ENCODE results near the gene PLEK. TPM values are rescaled to one million over a fixed set of nuclear protein-coding genes. Genes with fewer than 3 reads are reported as not detected.

The PLEK gene
- total RNA-seq, 1 experiment from 2014 or later, result 0.13 TPM

DNA sequence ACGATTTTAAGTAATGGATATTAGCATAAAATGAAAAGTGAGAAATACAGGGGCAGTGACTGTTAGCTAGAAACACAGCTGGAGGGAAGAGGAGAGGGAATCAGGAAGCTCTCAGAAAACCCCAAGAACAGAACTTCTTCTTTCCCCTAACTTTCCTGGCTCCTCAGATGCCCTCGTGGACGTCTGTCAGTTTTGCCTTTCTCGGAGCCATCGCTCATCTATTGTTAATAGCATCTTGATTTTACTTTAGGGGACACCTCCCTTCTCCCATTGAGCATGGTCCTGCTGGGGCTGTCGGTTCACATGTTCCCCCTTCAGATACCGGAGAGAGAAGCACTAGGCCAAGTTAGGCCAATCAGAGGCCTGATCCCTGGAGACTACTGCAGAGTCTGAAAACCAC is 2.3 kb upstream of the PLEK start:
- Histone ChIP-seq H3K36me3 (ENCODE audit: control insufficient read depth, insufficient read depth, low read length) (no peaks in the 10 kb centered on the region), H3K4me1 (ENCODE audit: control insufficient read depth, insufficient read depth, low read length) (no peaks in the 10 kb centered on the region), H3K27me3 (ENCODE audit: control insufficient read depth, insufficient read depth, low read length) (no peaks in the 10 kb centered on the region; the same call in 1 of the 2 replicates), H3K9me3 (ENCODE audit: control insufficient read depth, insufficient read depth, low read depth, low read length) (no peaks in the 10 kb centered on the region), H3K27ac (ENCODE audit: low read length) (no peak overlapping the region), H3K4me3 (ENCODE audit: low read depth in 2 of 2, low read length in 2 of 2) (no peak overlapping the region)
- CTCF ChIA-PET, result no interaction called here
- TF ChIP-seq, protein P1, sequence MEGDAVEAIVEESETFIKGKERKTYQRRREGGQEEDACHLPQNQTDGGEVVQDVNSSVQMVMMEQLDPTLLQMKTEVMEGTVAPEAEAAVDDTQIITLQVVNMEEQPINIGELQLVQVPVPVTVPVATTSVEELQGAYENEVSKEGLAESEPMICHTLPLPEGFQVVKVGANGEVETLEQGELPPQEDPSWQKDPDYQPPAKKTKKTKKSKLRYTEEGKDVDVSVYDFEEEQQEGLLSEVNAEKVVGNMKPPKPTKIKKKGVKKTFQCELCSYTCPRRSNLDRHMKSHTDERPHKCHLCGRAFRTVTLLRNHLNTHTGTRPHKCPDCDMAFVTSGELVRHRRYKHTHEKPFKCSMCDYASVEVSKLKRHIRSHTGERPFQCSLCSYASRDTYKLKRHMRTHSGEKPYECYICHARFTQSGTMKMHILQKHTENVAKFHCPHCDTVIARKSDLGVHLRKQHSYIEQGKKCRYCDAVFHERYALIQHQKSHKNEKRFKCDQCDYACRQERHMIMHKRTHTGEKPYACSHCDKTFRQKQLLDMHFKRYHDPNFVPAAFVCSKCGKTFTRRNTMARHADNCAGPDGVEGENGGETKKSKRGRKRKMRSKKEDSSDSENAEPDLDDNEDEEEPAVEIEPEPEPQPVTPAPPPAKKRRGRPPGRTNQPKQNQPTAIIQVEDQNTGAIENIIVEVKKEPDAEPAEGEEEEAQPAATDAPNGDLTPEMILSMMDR (IDR thresholded peaks at IDR 0.05), result no peak
- TF ChIP-seq POLR2AphosphoS5 (IDR thresholded peaks at IDR 0.05; ENCODE audit: low read depth, low read length) (no peak), SIN3A (IDR thresholded peaks at IDR 0.05; ENCODE audit: borderline replicate concordance, insufficient read depth, low read depth, low read length) (no peak), TCF7L2 (IDR thresholded peaks at IDR 0.05; ENCODE audit: low read depth, low read length) (no peak)
- DNase-seq (ENCODE audit: low read depth, low spot score) (no peak), ATAC-seq (no peak)
- POLR2A ChIA-PET, result no interaction called here
- intact Hi-C loops (cut with micrococcal nuclease; ENCODE audit: unreplicated experiment) (loop anchor here (2.0 kb wide), 1 partner anchor 76 kb away; no protein-coding TSS in a partner anchor), in situ Hi-C loops (cut with HindIII; ENCODE audit: low pct_unique_long_range_greater_than_20kb, low sequenced_read_pairs) (no loop called here)
- BruUV-seq (replicated peaks), result no TSS peak

DNA sequence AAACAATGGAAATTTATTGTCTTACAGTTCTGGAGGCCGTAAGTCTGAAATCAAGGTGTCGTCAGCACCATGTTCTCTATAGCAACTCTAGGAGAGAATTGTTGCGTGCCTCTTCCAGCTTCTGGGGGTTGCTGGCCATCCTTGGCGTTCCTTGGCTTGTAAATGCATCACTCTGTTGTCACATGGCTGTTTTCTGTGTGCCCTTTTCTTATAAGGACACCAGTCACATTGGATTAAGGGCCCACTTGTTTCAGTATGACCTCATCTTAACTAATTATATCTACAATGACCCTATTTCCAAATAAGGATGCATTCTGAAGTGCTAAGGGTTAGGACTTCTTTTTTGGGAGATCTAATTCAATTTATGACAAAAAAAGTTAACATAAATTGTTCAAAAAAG is 1.4 kb upstream of the PLEK start:
- H3K4me3 ChIP-seq (ENCODE audit: low read depth in 2 of 2, low read length in 2 of 2), result no peak overlapping the region
- ChIA-PET POLR2A (no interaction called here), CTCF (no interaction called here)
- no peak overlapping the region for H3K27ac ChIP-seq (ENCODE audit: low read length)
- TF ChIP-seq SIN3A (IDR thresholded peaks at IDR 0.05; ENCODE audit: borderline replicate concordance, insufficient read depth, low read depth, low read length) (no peak), POLR2AphosphoS5 (IDR thresholded peaks at IDR 0.05; ENCODE audit: low read depth, low read length) (no peak), TCF7L2 (IDR thresholded peaks at IDR 0.05; ENCODE audit: low read depth, low read length) (no peak)
- TF ChIP-seq, protein P2, sequence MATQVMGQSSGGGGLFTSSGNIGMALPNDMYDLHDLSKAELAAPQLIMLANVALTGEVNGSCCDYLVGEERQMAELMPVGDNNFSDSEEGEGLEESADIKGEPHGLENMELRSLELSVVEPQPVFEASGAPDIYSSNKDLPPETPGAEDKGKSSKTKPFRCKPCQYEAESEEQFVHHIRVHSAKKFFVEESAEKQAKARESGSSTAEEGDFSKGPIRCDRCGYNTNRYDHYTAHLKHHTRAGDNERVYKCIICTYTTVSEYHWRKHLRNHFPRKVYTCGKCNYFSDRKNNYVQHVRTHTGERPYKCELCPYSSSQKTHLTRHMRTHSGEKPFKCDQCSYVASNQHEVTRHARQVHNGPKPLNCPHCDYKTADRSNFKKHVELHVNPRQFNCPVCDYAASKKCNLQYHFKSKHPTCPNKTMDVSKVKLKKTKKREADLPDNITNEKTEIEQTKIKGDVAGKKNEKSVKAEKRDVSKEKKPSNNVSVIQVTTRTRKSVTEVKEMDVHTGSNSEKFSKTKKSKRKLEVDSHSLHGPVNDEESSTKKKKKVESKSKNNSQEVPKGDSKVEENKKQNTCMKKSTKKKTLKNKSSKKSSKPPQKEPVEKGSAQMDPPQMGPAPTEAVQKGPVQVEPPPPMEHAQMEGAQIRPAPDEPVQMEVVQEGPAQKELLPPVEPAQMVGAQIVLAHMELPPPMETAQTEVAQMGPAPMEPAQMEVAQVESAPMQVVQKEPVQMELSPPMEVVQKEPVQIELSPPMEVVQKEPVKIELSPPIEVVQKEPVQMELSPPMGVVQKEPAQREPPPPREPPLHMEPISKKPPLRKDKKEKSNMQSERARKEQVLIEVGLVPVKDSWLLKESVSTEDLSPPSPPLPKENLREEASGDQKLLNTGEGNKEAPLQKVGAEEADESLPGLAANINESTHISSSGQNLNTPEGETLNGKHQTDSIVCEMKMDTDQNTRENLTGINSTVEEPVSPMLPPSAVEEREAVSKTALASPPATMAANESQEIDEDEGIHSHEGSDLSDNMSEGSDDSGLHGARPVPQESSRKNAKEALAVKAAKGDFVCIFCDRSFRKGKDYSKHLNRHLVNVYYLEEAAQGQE (IDR thresholded peaks at IDR 0.05; ENCODE audit: insufficient read depth in 1 of 2, low read depth in 2 of 2, low read length in 1 of 2), result no peak
- TF ChIP-seq, protein P1 (IDR thresholded peaks at IDR 0.05), result no peak
- BruUV-seq (replicated peaks), result no TSS peak
- ATAC-seq (no peak), DNase-seq (ENCODE audit: low read depth, low spot score) (no peak)
- in situ Hi-C loops (cut with HindIII; ENCODE audit: low pct_unique_long_range_greater_than_20kb, low sequenced_read_pairs), result no loop called here
- no peaks in the 10 kb centered on the region; the same call in 1 of the 2 replicates for H3K27me3 ChIP-seq (ENCODE audit: control insufficient read depth, insufficient read depth, low read length)
- H3K9me3 ChIP-seq (ENCODE audit: control insufficient read depth, insufficient read depth, low read depth, low read length), result no peaks in the 10 kb centered on the region
- H3K4me1 ChIP-seq (ENCODE audit: control insufficient read depth, insufficient read depth, low read length), result no peaks in the 10 kb centered on the region
- intact Hi-C loops (cut with micrococcal nuclease; ENCODE audit: unreplicated experiment), result loop anchor here (2.0 kb wide), 1 partner anchor 75 kb away; no protein-coding TSS in a partner anchor
- H3K36me3 ChIP-seq (ENCODE audit: control insufficient read depth, insufficient read depth, low read length), result no peaks in the 10 kb centered on the region
